ENCODE data around the gene PTPRK. TPM values are rescaled to one million over a fixed set of nuclear protein-coding genes. Genes with fewer than 3 reads are reported as not detected.
"Not testable (repeated sequence)": the region's sequence is repeated elsewhere in the genome, so short reads cannot be mapped to it uniquely, and the experiment has no call there.

The PTPRK gene
- total RNA-seq, 1 donor from 2014 or later: 43.0 TPM

- intact Hi-C loops (cut with micrococcal nuclease): no loop called here
- DNase-seq (no peak), ATAC-seq (no peak)
Measured at GRCh38 chr6:128036808-128037570, 483.4 kb downstream of the PTPRK start.

GRCh38 chr6:128033156-128033555 lies 487.2 kb downstream of the PTPRK start:
- DNase-seq: no peak
- ATAC-seq: no peak
- intact Hi-C loops (cut with micrococcal nuclease): no loop called here

GRCh38 chr6:128032042-128032441 lies 488.4 kb downstream of the PTPRK start:
- no peak for ATAC-seq
- intact Hi-C loops (cut with micrococcal nuclease): no loop called here

GRCh38 chr6:128029826-128030225 lies 490.6 kb downstream of the PTPRK start:
- intact Hi-C loops (cut with micrococcal nuclease): no loop called here
- ATAC-seq (no peak), DNase-seq (no peak)

More at GRCh38 chr6:128032042-128032441, 488.4 kb downstream of the PTPRK start:
- no peak for DNase-seq

GRCh38 chr6:128028183-128028582 lies 492.2 kb downstream of the PTPRK start:
- no peak for DNase-seq
- no peak for ATAC-seq
- intact Hi-C loops (cut with micrococcal nuclease): no loop called here

GRCh38 chr6:128025478-128025877 lies 494.9 kb downstream of the PTPRK start:
- DNase-seq (no peak), ATAC-seq (no peak)
- intact Hi-C loops (cut with micrococcal nuclease): no loop called here

- no peak for ATAC-seq
- intact Hi-C loops (cut with micrococcal nuclease): no loop called here
- DNase-seq: no peak
Measured at GRCh38 chr6:128024969-128025368, 495.4 kb downstream of the PTPRK start.

GRCh38 chr6:128024046-128024445 lies 496.4 kb downstream of the PTPRK start:
- no peak for DNase-seq
- ATAC-seq: no peak
- intact Hi-C loops (cut with micrococcal nuclease): no loop called here

- no peak for ATAC-seq
- intact Hi-C loops (cut with micrococcal nuclease): no loop called here
- DNase-seq: no peak
Measured at GRCh38 chr6:128018821-128019220, 501.6 kb downstream of the PTPRK start.

- ATAC-seq: no peak
- DNase-seq: no peak
- intact Hi-C loops (cut with micrococcal nuclease): no loop called here
Measured at GRCh38 chr6:128017288-128017687, 503.1 kb downstream of the PTPRK start.

- DNase-seq: no peak
- intact Hi-C loops (cut with micrococcal nuclease): no loop called here
- ATAC-seq: no peak
Measured at GRCh38 chr6:128007658-128008057, 512.7 kb downstream of the PTPRK start.

GRCh38 chr6:128005009-128005408 lies 515.4 kb downstream of the PTPRK start:
- intact Hi-C loops (cut with micrococcal nuclease): no loop called here
- ATAC-seq: no peak
- no peak for DNase-seq

- intact Hi-C loops (cut with micrococcal nuclease): no loop called here
- DNase-seq: no peak
- no peak for ATAC-seq
Measured at GRCh38 chr6:128000363-128000762, 520.0 kb downstream of the PTPRK start.

- no peak for DNase-seq
- no peak for ATAC-seq
- intact Hi-C loops (cut with micrococcal nuclease): no loop called here
Measured at GRCh38 chr6:127998985-127999384, 521.4 kb downstream of the PTPRK start.

- DNase-seq (no peak), ATAC-seq (no peak)
- intact Hi-C loops (cut with micrococcal nuclease): no loop called here
Measured at GRCh38 chr6:127997496-127998164, 522.8 kb downstream of the PTPRK start.

- intact Hi-C loops (cut with micrococcal nuclease): no loop called here
- no peak for ATAC-seq
Measured at GRCh38 chr6:127996925-127997324, 523.5 kb downstream of the PTPRK start.

GRCh38 chr6:127992144-127992543 lies 528.3 kb downstream of the PTPRK start:
- ATAC-seq: no peak
- intact Hi-C loops (cut with micrococcal nuclease): no loop called here

More at GRCh38 chr6:127996925-127997324, 523.5 kb downstream of the PTPRK start:
- DNase-seq: no peak

GRCh38 chr6:127990074-127990473 lies 530.3 kb downstream of the PTPRK start:
- no peak for DNase-seq
- no peak for ATAC-seq
- intact Hi-C loops (cut with micrococcal nuclease): no loop called here

More at GRCh38 chr6:127992144-127992543, 528.3 kb downstream of the PTPRK start:
- no peak for DNase-seq

- ATAC-seq (no peak), DNase-seq (no peak)
- intact Hi-C loops (cut with micrococcal nuclease): no loop called here
Measured at GRCh38 chr6:127980996-127981395, 539.4 kb downstream of the PTPRK start.

GRCh38 chr6:127978185-127978584 lies 542.2 kb downstream of the PTPRK start:
- DNase-seq; intact Hi-C loops (cut with micrococcal nuclease); ATAC-seq: not testable (repeated sequence)

GRCh38 chr6:127976796-127977195 lies 543.6 kb downstream of the PTPRK start:
- intact Hi-C loops (cut with micrococcal nuclease): no loop called here
- no peak for ATAC-seq
- DNase-seq: no peak

All from left ventricle myocardium superior (tissue), 1 donor.